NCI-H2196 treated with DMSO at 0.1 percent for 48 hours (cell line): ENCODE measurements around the gene TNFRSF1A.
A peak's percentile ranks its signal among the peaks of the same experiment; 100 is the strongest.

Experiments used
- DNase-seq: peaks from one replicate; lab custom pipeline; 2025; ENCODE audit not compliant: unreplicated experiment; lab: John Stamatoyannopoulos, UW

TNFRSF1A gene

GRCh38 chr12:6374786-6375160, 32.9 kb upstream of the TNFRSF1A start:
- DNase-seq = no peak

- no peak for DNase-seq
Observed at GRCh38 chr12:6374028-6374785, 32.3 kb upstream of the TNFRSF1A start.

GRCh38 chr12:6373022-6373787, 31.3 kb upstream of the TNFRSF1A start:
- peak; percentile 39 for DNase-seq

GRCh38 chr12:6372403-6373003, 30.6 kb upstream of the TNFRSF1A start:
- DNase-seq = peak; percentile 64

GRCh38 chr12:6370994-6371754, 29.3 kb upstream of the TNFRSF1A start:
- peak; percentile 66 for DNase-seq

- DNase-seq = no peak
Observed at GRCh38 chr12:6370576-6370935, 28.7 kb upstream of the TNFRSF1A start.

- no peak for DNase-seq
Observed at GRCh38 chr12:6369916-6370575, 28.2 kb upstream of the TNFRSF1A start.

GRCh38 chr12:6368906-6369525, 27.1 kb upstream of the TNFRSF1A start:
- no peak for DNase-seq

GRCh38 chr12:6367969-6368892, 26.4 kb upstream of the TNFRSF1A start:
- no peak for DNase-seq

GRCh38 chr12:6367065-6367968, 25.4 kb upstream of the TNFRSF1A start:
- DNase-seq = no peak

- no peak for DNase-seq
Observed at GRCh38 chr12:6364044-6364374, 22.1 kb upstream of the TNFRSF1A start.

GRCh38 chr12:6363330-6364043, 21.6 kb upstream of the TNFRSF1A start:
- no peak for DNase-seq

GRCh38 chr12:6363010-6363329, 21.1 kb upstream of the TNFRSF1A start:
- DNase-seq = no peak

GRCh38 chr12:6362403-6362802, 20.5 kb upstream of the TNFRSF1A start:
- no peak for DNase-seq

GRCh38 chr12:6361834-6362233, 20.0 kb upstream of the TNFRSF1A start:
- DNase-seq = no peak

- no peak for DNase-seq
Observed at GRCh38 chr12:6360578-6361490, 19.0 kb upstream of the TNFRSF1A start.

- no peak for DNase-seq
Observed at GRCh38 chr12:6360080-6360571, 18.2 kb upstream of the TNFRSF1A start.
